Fibroblast of lung (primary cell): ENCODE measurements around the gene DET1. TPM values are rescaled to one million over a fixed set of nuclear protein-coding genes. Genes with fewer than 3 reads are reported as not detected.

ENCODE experiments used
- DNase-seq, 2 donors: peaks; one replicate each; pipeline versions ENCODE4 v3.0.0 to v3.0.0-alpha.2; 2010; ENCODE audit warnings: low read depth in 2 of 2
- H2AFZ ChIP-seq: 2 replicates; pipeline ENCODE4 v1.5.1; 2012; ENCODE audit warnings: low read length, control low read depth, inconsistent platforms
- H3K27ac ChIP-seq: 2 replicates; pipeline ENCODE4 v1.5.1; 2011; ENCODE audit warnings: low read length, control low read depth; ENCODE audit not compliant: insufficient read depth
- H3K27me3 ChIP-seq: 2 replicates; pipeline ENCODE4 v1.5.1; 2011; ENCODE audit warnings: mild to moderate bottlenecking, low read length; ENCODE audit not compliant: control insufficient read depth, insufficient read depth
- H3K36me3 ChIP-seq: 2 replicates; pipeline ENCODE4 v1.5.1; 2011; ENCODE audit warnings: low read length; ENCODE audit not compliant: control insufficient read depth, insufficient read depth
- H3K4me1 ChIP-seq: 2 replicates; pipeline ENCODE4 v1.5.1; 2011; ENCODE audit warnings: low read length; ENCODE audit not compliant: control insufficient read depth, insufficient read depth; ENCODE audit errors: extremely low read depth
- H3K4me2 ChIP-seq: 2 replicates; pipeline ENCODE4 v1.5.1; 2011; ENCODE audit warnings: low read length, control low read depth; ENCODE audit not compliant: insufficient read depth; ENCODE audit errors: extremely low read depth
- H3K4me3 ChIP-seq, 4 experiments: fragments of 200-600 bp in 1 of 4; sonication (generic) in 1 of 4; replicated peaks in 1 of 4; 2 replicates each; pipeline ENCODE4 v1.5.1; 2011 to 2016; ENCODE audit warnings: low read length in 4 of 4, low read depth in 3 of 4, mild to moderate bottlenecking in 3 of 4, control low read depth in 2 of 4, inconsistent platforms in 1 of 4, mixed read lengths in 1 of 4; ENCODE audit not compliant: insufficient read depth in 1 of 4; ENCODE audit errors: control extremely low read depth in 1 of 4
- H3K79me2 ChIP-seq: 2 replicates; pipeline ENCODE4 v1.5.1; 2012; ENCODE audit warnings: mild to moderate bottlenecking, low read length, inconsistent platforms; ENCODE audit not compliant: control insufficient read depth, insufficient read depth
- H3K9ac ChIP-seq: 2 replicates; pipeline ENCODE4 v1.5.1; 2011; ENCODE audit warnings: mild to moderate bottlenecking, low read length, control low read depth; ENCODE audit not compliant: insufficient read depth
- H3K9me3 ChIP-seq: 2 replicates; pipeline ENCODE4 v1.5.1; 2012; ENCODE audit warnings: low read depth, low read length; ENCODE audit not compliant: control insufficient read depth, insufficient read depth
- H4K20me1 ChIP-seq: 2 replicates; pipeline ENCODE4 v1.5.1; 2011; ENCODE audit warnings: low read length; ENCODE audit not compliant: control insufficient read depth, insufficient read depth; ENCODE audit errors: extremely low read depth
- CTCF ChIP-seq, 2 donors: IDR thresholded peaks in 1 of 2; conservative IDR thresholded peaks in 1 of 2; 1 replicate in 1 of 2; 2 replicates in 1 of 2; pipeline ENCODE4 v1.5.1; 2011 to 2012; ENCODE audit warnings: low read length in 2 of 2, control low read depth in 1 of 2, inconsistent platforms in 1 of 2, low read depth in 1 of 2, mild to moderate bottlenecking in 1 of 2
- EZH2 ChIP-seq: IDR thresholded peaks from 2 replicates; pipeline ENCODE4 v1.5.1; 2012; ENCODE audit warnings: low read length, control low read depth, mild to moderate bottlenecking; ENCODE audit errors: missing control alignments
- polyA plus RNA-seq, 2 donors: library from polyadenylated mRNA; depleted of rRNA in 1 of 2; stranded (reverse) in 1 of 2; unstranded in 1 of 2; fragments of >200 nt; gene quantifications; 2 replicates each; pipeline ENCODE4 v1.2.1, GENCODE V29; 2011 to 2012; ENCODE audit warnings: missing spikeins in 1 of 2
- total RNA-seq: library from RNA; depleted of rRNA; stranded (reverse); fragments of >200 nt; gene quantifications from 2 replicates; pipeline ENCODE4 v1.2.1, GENCODE V29; 2014

DET1 gene
- total and polyA plus RNA-seq, 2 donors (not counting 1 experiment from before 2014, with no cell fraction given): 6.4 to 8.9 TPM

DNA sequence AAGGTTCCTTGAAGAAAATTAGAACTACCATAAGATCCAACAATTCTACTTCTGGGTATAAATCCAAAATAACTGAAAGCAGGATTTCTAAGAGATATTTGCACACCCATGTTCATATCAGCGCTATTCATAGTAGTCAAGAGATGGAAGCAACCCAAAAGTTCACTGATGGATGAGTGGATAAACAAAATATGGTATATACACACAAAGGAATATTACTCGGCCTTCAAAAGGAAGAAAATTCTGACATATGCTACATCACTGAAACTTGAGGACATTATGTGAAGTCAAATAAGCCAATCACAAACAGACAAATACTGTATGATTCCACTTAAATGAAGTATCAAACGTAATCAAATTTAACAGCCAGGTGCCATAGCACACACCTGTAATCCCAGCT is 13.1 kb downstream of the DET1 start:
- Histone ChIP-seq H3K4me1 (no peaks in the 10 kb centered on the region), H4K20me1 (no peaks in the 10 kb centered on the region), H3K9ac (no peak overlapping the region), H3K79me2 (no peaks in the 10 kb centered on the region), H3K4me2 (no peak overlapping the region), H3K4me3 (no peak overlapping the region), H3K27ac (no peak overlapping the region), H3K27me3 (no peaks in the 10 kb centered on the region), H2AFZ (no peak overlapping the region), H3K36me3 (peaks cover 8% of the 10 kb centered on the region), H3K9me3 (no peaks in the 10 kb centered on the region)
- TF ChIP-seq CTCF (conservative IDR thresholded peaks at IDR 0.05 in 1 of 2, IDR thresholded peaks at IDR 0.05 in 1 of 2; ENCODE audit: low read depth in 1 of 2, low read length in 2 of 2) (no peak), EZH2 (no peak)
- no peak for DNase-seq

- DNase-seq: peak in 1 of 2 donors; percentile 25
- TF ChIP-seq EZH2 (no peak), CTCF (conservative IDR thresholded peaks at IDR 0.05 in 1 of 2, IDR thresholded peaks at IDR 0.05 in 1 of 2; ENCODE audit: low read depth in 1 of 2, low read length in 2 of 2) (no peak)
Measured at GRCh38 chr15:88529021-88529630, 17.4 kb downstream of the DET1 start.

GRCh38 chr15:88526247-88526879 is 20.1 kb downstream of the DET1 start:
- no peaks in the 10 kb centered on the region for H3K27me3 ChIP-seq
- H3K36me3 ChIP-seq: peaks cover 8% of the 10 kb centered on the region
- no peak for DNase-seq
- no peak overlapping the region for H3K4me3 ChIP-seq
- no peaks in the 10 kb centered on the region for H3K79me2 ChIP-seq
- H3K4me1 ChIP-seq: no peaks in the 10 kb centered on the region
- no peak overlapping the region for H3K4me2 ChIP-seq
- H3K9me3 ChIP-seq: no peaks in the 10 kb centered on the region
- H2AFZ ChIP-seq: no peak overlapping the region
- no peaks in the 10 kb centered on the region for H4K20me1 ChIP-seq
- no peak overlapping the region for H3K9ac ChIP-seq
- H3K27ac ChIP-seq: no peak overlapping the region
- TF ChIP-seq EZH2 (no peak), CTCF (conservative IDR thresholded peaks at IDR 0.05 in 1 of 2, IDR thresholded peaks at IDR 0.05 in 1 of 2; ENCODE audit: low read depth in 1 of 2, low read length in 2 of 2) (no peak)

More at GRCh38 chr15:88529021-88529630, 17.4 kb downstream of the DET1 start:
- H3K79me2 ChIP-seq: no peaks in the 10 kb centered on the region
- no peaks in the 10 kb centered on the region for H3K9me3 ChIP-seq
- no peak overlapping the region for H3K9ac ChIP-seq
- peaks cover 8% of the 10 kb centered on the region for H3K36me3 ChIP-seq
- no peaks in the 10 kb centered on the region for H4K20me1 ChIP-seq
- no peak overlapping the region for H3K4me2 ChIP-seq
- no peak overlapping the region for H2AFZ ChIP-seq
- H3K4me3 ChIP-seq: no peak overlapping the region
- H3K27me3 ChIP-seq: no peaks in the 10 kb centered on the region
- H3K27ac ChIP-seq: no peak overlapping the region
- no peaks in the 10 kb centered on the region for H3K4me1 ChIP-seq
